ENCODE results near the gene GPR173. TPM values are rescaled to one million over a fixed set of nuclear protein-coding genes. Genes with fewer than 3 reads are reported as not detected.

The GPR173 gene
- total and polyA plus RNA-seq, 2 of the 8 experiments (the other 6 are each of a cell fraction or from before 2014, with no cell fraction given) = 7.0 to 11.3 TPM

- H2BK15ac ChIP-seq (ENCODE audit: low read length) = no peak overlapping the region
- no peak overlapping the region for H3K27ac ChIP-seq (ENCODE audit: low read depth, low read length)
- H3K4me2 ChIP-seq (ENCODE audit: insufficient read depth in 1 of 2, low read depth in 2 of 2, low read length in 2 of 2) = no peak overlapping the region
- H3K36me3 ChIP-seq (ENCODE audit: control insufficient read depth in 2 of 4, insufficient read depth in 4 of 4, low read length in 3 of 4) = no peaks in the 10 kb centered on the region
- H4K5ac ChIP-seq (ENCODE audit: insufficient read length, low read depth, low read length) = no peak overlapping the region
- H2BK20ac ChIP-seq (ENCODE audit: low read length) = no peak overlapping the region
- no peaks in the 10 kb centered on the region for H3K79me2 ChIP-seq (ENCODE audit: control insufficient read depth in 1 of 2, insufficient read depth in 2 of 2, low read length in 2 of 2)
- CTCF ChIA-PET (ENCODE audit: partially characterized antibody) = no interaction called here
- H4K20me1 ChIP-seq (replicated peaks in 1 of 2; ENCODE audit: control insufficient read depth in 1 of 2, insufficient read depth in 2 of 2, low read length in 2 of 2) = no peaks in the 10 kb centered on the region
- TF ChIP-seq SIX5 (IDR thresholded peaks at IDR 0.05; ENCODE audit: low read depth, low read length) (no peak), GABPA (IDR thresholded peaks at IDR 0.05; ENCODE audit: borderline replicate concordance, insufficient read depth, low read length) (no peak), MAX (IDR thresholded peaks at IDR 0.05) (no peak), RAD21 (IDR thresholded peaks at IDR 0.05 in 1 of 2, conservative IDR thresholded peaks at IDR 0.05 in 1 of 2; ENCODE audit: low read depth in 2 of 2, low read length in 2 of 2) (no peak), NRF1 (IDR thresholded peaks at IDR 0.05; ENCODE audit: low read depth, low read length) (no peak), ATF2 (IDR thresholded peaks at IDR 0.05; ENCODE audit: low read length) (no peak), CHD2 (IDR thresholded peaks at IDR 0.05; ENCODE audit: low read length) (no peak), HDAC6 (IDR thresholded peaks at IDR 0.05; ENCODE audit: low read depth, low read length) (no peak), CTBP2 (IDR thresholded peaks at IDR 0.05; ENCODE audit: borderline replicate concordance, insufficient read depth, insufficient read length, low read length) (no peak)
- TF ChIP-seq, protein P1, sequence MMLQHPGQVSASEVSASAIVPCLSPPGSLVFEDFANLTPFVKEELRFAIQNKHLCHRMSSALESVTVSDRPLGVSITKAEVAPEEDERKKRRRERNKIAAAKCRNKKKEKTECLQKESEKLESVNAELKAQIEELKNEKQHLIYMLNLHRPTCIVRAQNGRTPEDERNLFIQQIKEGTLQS (IDR thresholded peaks at IDR 0.05; ENCODE audit: insufficient read depth, low read depth, low read length) = no peak
- WGBS, 2 experiments (ENCODE audit: extremely low coverage in 1 of 2, insufficient coverage in 1 of 2, insufficient read length in 1 of 2, insufficient replicate concordance in 2 of 2, low coverage in 1 of 2, low lambda C conversion rate in 2 of 2, missing lambda C conversion rate in 1 of 2) = 96% methylated on average over 17 of the region's 21 CpGs; no CpG with 5 or more reads in 1 of the 2 experiments
- no peak overlapping the region for H2BK5ac ChIP-seq (ENCODE audit: low read depth, low read length)
- no peak overlapping the region for H2AFZ ChIP-seq (ENCODE audit: low read length)
- no peak overlapping the region for H3K9ac ChIP-seq (replicated peaks in 1 of 4; ENCODE audit: extremely low read depth in 1 of 4, low read depth in 3 of 4, low read length in 3 of 4)
- no peaks in the 10 kb centered on the region for H3K9me3 ChIP-seq (ENCODE audit: insufficient read depth in 2 of 2, low read depth in 1 of 2, low read length in 1 of 2)
- H3K14ac ChIP-seq (ENCODE audit: insufficient read length) = no peak overlapping the region
- H3K23me2 ChIP-seq (ENCODE audit: low read depth, low read length) = peaks cover 2% of the 10 kb centered on the region; the same call in 1 of the 2 replicates
- POLR2A ChIA-PET (ENCODE audit: partially characterized antibody) = interaction anchor here (1.0 kb wide), 1 partner anchor 9 kb away, joined by 3 read pairs; no protein-coding TSS in a partner anchor
- H3K4ac ChIP-seq (replicated peaks; ENCODE audit: insufficient read length, low read depth, low read length) = no peak overlapping the region
- no peak overlapping the region for H2BK12ac ChIP-seq (ENCODE audit: low read depth, low read length)
- H3K4me3 ChIP-seq (ENCODE audit: extremely low read depth in 1 of 4, insufficient read depth in 2 of 4, low read depth in 3 of 4, low read length in 4 of 4) = no peak overlapping the region
- no peak for FAIRE-seq
- no peak overlapping the region for H3K56ac ChIP-seq (replicated peaks; ENCODE audit: insufficient read length, low read depth, low read length)
- peaks cover 0 to 4% (median 1%) of the 10 kb centered on the region in 4 experiments; a peak in 3 of 7 replicates for H3K4me1 ChIP-seq (replicated peaks in 1 of 4; ENCODE audit: control insufficient read depth in 3 of 4, insufficient read depth in 4 of 4, low read length in 3 of 4)
- no peaks in the 10 kb centered on the region for H3K27me3 ChIP-seq (replicated peaks in 1 of 4; ENCODE audit: control insufficient read depth in 3 of 4, extremely low read depth in 1 of 4, insufficient read depth in 3 of 4, low read length in 3 of 4)
- no peak overlapping the region for H4K91ac ChIP-seq (replicated peaks; ENCODE audit: insufficient read length, low read length)
- H3K18ac ChIP-seq (ENCODE audit: extremely low read depth, low read length) = no peak overlapping the region
- H2BK120ac ChIP-seq (replicated peaks; ENCODE audit: low read depth, low read length) = no peak overlapping the region
- no peak for DNase-seq (ENCODE audit: low read depth in 1 of 2, low spot score in 2 of 2)
- H3K23ac ChIP-seq (ENCODE audit: insufficient read length) = no peak overlapping the region
- H3K79me1 ChIP-seq (ENCODE audit: low read depth, low read length) = no peaks in the 10 kb centered on the region
- no peak overlapping the region for H4K8ac ChIP-seq (ENCODE audit: extremely low read depth, insufficient read depth, low read length)
- no peak overlapping the region for H2AK5ac ChIP-seq (ENCODE audit: low read depth, low read length)
These were observed 28.1 kb downstream of the GPR173 start for GRCh38 chrX:53076671-53077070.
